Endothelial cell of umbilical vein (primary cell): Measurements from ENCODE around the gene APOC3. TPM values are rescaled to one million over a fixed set of nuclear protein-coding genes. Genes with fewer than 3 reads are reported as not detected.

Experiments used
- BruUV-seq: library from RNA; stranded (reverse); fragments of 400-500 nt; replicated peaks from 2 replicates; lab custom pipeline; 2021; lab: Mats Ljungman, UMichigan
- CTCF ChIA-PET: fragments of 300-600, 350-600 bp; sonication (Branson Sonifier 250); formaldehyde crosslinking; loops from one replicate; lab custom pipeline; 2021; ENCODE audit warnings: antibody characterized with exemption, inconsistent platforms; lab: Charles Lee
- POLR2A ChIA-PET: fragments of 300-600, 350-600 bp; sonication (Branson Sonifier 250); formaldehyde crosslinking; loops from one replicate; lab custom pipeline; 2021; ENCODE audit warnings: antibody characterized with exemption, inconsistent platforms; lab: Charles Lee
- DNase-seq: peaks from one replicate; pipeline ENCODE4 v3.0.0-alpha.2; 2011; ENCODE audit warnings: low read depth, low spot score
- FAIRE-seq: peaks from 2 replicates; lab custom pipeline; 2011; peaks lifted over from hg19 to GRCh38; lab: Jason Lieb, UNC
- H2AFZ ChIP-seq: 2 replicates; pipeline ENCODE4 v1.6.0; 2012; ENCODE audit warnings: low read depth, low read length, control low read depth, inconsistent platforms
- H3K27ac ChIP-seq: 2 replicates; pipeline ENCODE4 v1.5.1; 2011; ENCODE audit warnings: low read depth, mild to moderate bottlenecking, control low read depth, low read length, moderate library complexity; ENCODE audit not compliant: insufficient read depth
- H3K27me3 ChIP-seq, 2 experiments: 2 replicates each; pipeline versions ENCODE4 v1.6.0 to v1.6.1; 2011; ENCODE audit warnings: low read length in 2 of 2, mixed read lengths in 1 of 2; ENCODE audit not compliant: control insufficient read depth in 2 of 2, insufficient read depth in 2 of 2
- H3K36me3 ChIP-seq, 2 experiments: 2 replicates in 1 of 2; 3 replicates in 1 of 2; pipeline ENCODE4 v1.5.1; 2011; ENCODE audit warnings: low read length in 2 of 2, mild to moderate bottlenecking in 1 of 2, moderate library complexity in 1 of 2; ENCODE audit not compliant: control insufficient read depth in 2 of 2, insufficient read depth in 2 of 2; ENCODE audit errors: extremely low read depth in 1 of 2
- H3K4me1 ChIP-seq: 3 replicates; pipeline ENCODE4 v1.5.1; 2011; ENCODE audit warnings: mild to moderate bottlenecking, low read length; ENCODE audit not compliant: control insufficient read depth, insufficient read depth; ENCODE audit errors: extremely low read depth
- H3K4me2 ChIP-seq: 2 replicates; pipeline ENCODE4 v1.6.1; 2011; ENCODE audit warnings: low read length, control low read depth, mixed read lengths; ENCODE audit not compliant: insufficient read depth
- H3K4me3 ChIP-seq, 3 experiments: fragments of 200-600 bp in 1 of 3; sonication (generic), shearing (Covaris generic) in 1 of 3; replicated peaks in 1 of 3; 2 replicates each; pipeline ENCODE4 v1.5.1; 2011 to 2016; ENCODE audit warnings: control low read depth in 3 of 3, low read length in 3 of 3, mild to moderate bottlenecking in 2 of 3, inconsistent platforms in 1 of 3, low read depth in 1 of 3, moderate library complexity in 1 of 3; ENCODE audit not compliant: insufficient read depth in 1 of 3
- H3K79me2 ChIP-seq: 2 replicates; pipeline ENCODE4 v1.6.0; 2012; ENCODE audit warnings: low read length, inconsistent platforms; ENCODE audit not compliant: control insufficient read depth, insufficient read depth
- H3K9ac ChIP-seq: replicated peaks from 2 replicates; pipeline ENCODE3; 2011; ENCODE audit warnings: low read length, control low read depth; ENCODE audit not compliant: insufficient read depth; ENCODE audit errors: extremely low read depth
- H3K9me1 ChIP-seq: replicated peaks from 3 replicates; pipeline ENCODE4 v1.6.0; 2011; ENCODE audit warnings: mild to moderate bottlenecking, low read length; ENCODE audit not compliant: control insufficient read depth, insufficient read depth; ENCODE audit errors: extremely low read depth
- H3K9me3 ChIP-seq: replicated peaks from 2 replicates; pipeline ENCODE4 v1.5.1; 2012; ENCODE audit warnings: low read length, inconsistent platforms; ENCODE audit not compliant: control insufficient read depth, insufficient read depth
- H4K20me1 ChIP-seq: replicated peaks from 2 replicates; pipeline ENCODE3; 2011; ENCODE audit warnings: mild to moderate bottlenecking, low read length; ENCODE audit not compliant: control insufficient read depth, insufficient read depth; ENCODE audit errors: extremely low read depth
- EZH2 ChIP-seq: IDR thresholded peaks from 2 replicates; pipeline ENCODE4 v1.6.1; 2012; ENCODE audit warnings: borderline replicate concordance, low read depth, mild to moderate bottlenecking, moderate library complexity, low read length, inconsistent platforms; ENCODE audit not compliant: severe bottlenecking
- FOS ChIP-seq: IDR thresholded peaks from 2 replicates; pipeline ENCODE4 v1.6.1; 2011; ENCODE audit warnings: mild to moderate bottlenecking, low read length, moderate library complexity, borderline replicate concordance; ENCODE audit not compliant: insufficient read depth
- GATA2 ChIP-seq: IDR thresholded peaks from 2 replicates; pipeline ENCODE4 v1.7.0; 2011; ENCODE audit warnings: low read depth, mild to moderate bottlenecking, moderate library complexity, mixed read lengths, low read length; ENCODE audit not compliant: insufficient read length, insufficient read depth
- JUN ChIP-seq: IDR thresholded peaks from 2 replicates; pipeline ENCODE4 v1.6.1; 2011; ENCODE audit warnings: borderline replicate concordance, low read depth; ENCODE audit not compliant: insufficient read length, insufficient read depth
- MYC ChIP-seq: IDR thresholded peaks from one replicate; pipeline ENCODE4 v1.6.1; 2011; ENCODE audit warnings: mild to moderate bottlenecking, low read depth, low read length
- POLR2A ChIP-seq: IDR thresholded peaks from 2 replicates; pipeline ENCODE4 v1.6.1; 2012; ENCODE audit warnings: low read depth, mild to moderate bottlenecking, control low read depth, low read length
- POLR2AphosphoS5 ChIP-seq: IDR thresholded peaks from 2 replicates; pipeline ENCODE4 v1.6.1; 2012; ENCODE audit warnings: low read depth, mild to moderate bottlenecking, control low read depth, low read length, moderate library complexity; ENCODE audit not compliant: insufficient read depth
- dilution Hi-C: fragments of 300-500 bp; cut with MboI; formaldehyde crosslinking; loops from one replicate; pipeline ENCODE4 v1.15.0; 2019; ENCODE audit warnings: low sequenced_read_pairs; ENCODE audit not compliant: extremely low pct_ligation_motif_present
- intact Hi-C: fragments of 100-400 bp; cut with micrococcal nuclease; formaldehyde crosslinking; loops from one replicate; pipeline ENCODE4 v1.10.0; 2022
- polyA plus RNA-seq, 4 experiments: library from polyadenylated mRNA; depleted of rRNA in 3 of 4; stranded (reverse) in 3 of 4; unstranded in 1 of 4; fragments of >200 nt; gene quantifications; 2 replicates each; pipeline versions ENCODE4 v1.2.1 to v1.2.3, GENCODE V29; 2011 to 2012; ENCODE audit warnings: missing spikeins in 1 of 4
- total RNA-seq: library from RNA; stranded (reverse); gene quantifications from 2 replicates; pipeline ENCODE4 v1.2.3, GENCODE V29; 2021
- TF ChIP-seq, protein P1 (sequence below), 2 donors: IDR thresholded peaks; 1 replicate in 1 of 2; 2 replicates in 1 of 2; pipeline ENCODE4 v1.5.1; 2011; ENCODE audit warnings: low read length in 2 of 2, mild to moderate bottlenecking in 2 of 2, moderate library complexity in 2 of 2, control low read depth in 1 of 2, inconsistent platforms in 1 of 2, low read depth in 1 of 2; ENCODE audit not compliant: insufficient read depth in 1 of 2; ENCODE audit errors: extremely low read depth in 1 of 2
- TF ChIP-seq, protein P2 (sequence below): IDR thresholded peaks from 2 replicates; pipeline ENCODE4 v1.6.1; 2011; ENCODE audit not compliant: insufficient read depth, insufficient read length

APOC3 gene
- total and polyA plus RNA-seq, 2 donors (not counting 3 experiments of a cell fraction or from before 2014, with no cell fraction given) = not detected

DNA sequence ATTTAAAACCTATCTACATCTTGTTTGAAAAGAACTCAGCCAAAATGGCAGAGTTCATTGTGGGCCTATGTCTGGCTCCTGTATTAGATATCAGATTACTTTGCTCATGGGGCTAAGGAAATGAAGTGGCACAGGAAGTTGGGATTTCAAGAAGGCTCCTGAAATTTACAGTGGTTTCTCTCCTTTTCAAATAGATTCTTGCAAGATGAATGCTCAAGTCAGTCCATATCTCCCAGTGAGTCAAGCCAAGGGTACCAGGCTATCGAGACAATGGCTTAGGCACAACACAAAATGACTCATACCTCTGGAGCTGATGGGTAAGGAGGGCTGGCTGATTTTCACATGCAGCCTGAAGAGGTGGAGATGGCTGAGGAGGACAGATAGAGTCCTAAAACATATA lies 31.8 kb downstream of the APOC3 start:
- BruUV-seq = no TSS peak
- H3K4me2 ChIP-seq = peak overlapping the region; percentile 31
- peaks cover 2 to 19% of the 10 kb centered on the region in 2 experiments for H3K36me3 ChIP-seq
- TF ChIP-seq, protein P1, sequence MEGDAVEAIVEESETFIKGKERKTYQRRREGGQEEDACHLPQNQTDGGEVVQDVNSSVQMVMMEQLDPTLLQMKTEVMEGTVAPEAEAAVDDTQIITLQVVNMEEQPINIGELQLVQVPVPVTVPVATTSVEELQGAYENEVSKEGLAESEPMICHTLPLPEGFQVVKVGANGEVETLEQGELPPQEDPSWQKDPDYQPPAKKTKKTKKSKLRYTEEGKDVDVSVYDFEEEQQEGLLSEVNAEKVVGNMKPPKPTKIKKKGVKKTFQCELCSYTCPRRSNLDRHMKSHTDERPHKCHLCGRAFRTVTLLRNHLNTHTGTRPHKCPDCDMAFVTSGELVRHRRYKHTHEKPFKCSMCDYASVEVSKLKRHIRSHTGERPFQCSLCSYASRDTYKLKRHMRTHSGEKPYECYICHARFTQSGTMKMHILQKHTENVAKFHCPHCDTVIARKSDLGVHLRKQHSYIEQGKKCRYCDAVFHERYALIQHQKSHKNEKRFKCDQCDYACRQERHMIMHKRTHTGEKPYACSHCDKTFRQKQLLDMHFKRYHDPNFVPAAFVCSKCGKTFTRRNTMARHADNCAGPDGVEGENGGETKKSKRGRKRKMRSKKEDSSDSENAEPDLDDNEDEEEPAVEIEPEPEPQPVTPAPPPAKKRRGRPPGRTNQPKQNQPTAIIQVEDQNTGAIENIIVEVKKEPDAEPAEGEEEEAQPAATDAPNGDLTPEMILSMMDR (IDR thresholded peaks at IDR 0.05; ENCODE audit: extremely low read depth in 1 of 2, insufficient read depth in 1 of 2, low read depth in 1 of 2, low read length in 2 of 2) = no peak
- TF ChIP-seq FOS (peak; percentile 93), JUN (peak; percentile 55), GATA2 (peak; percentile 50)
- H3K4me1 ChIP-seq = peaks cover 10% of the 10 kb centered on the region
- no peaks in the 10 kb centered on the region for H3K9me3 ChIP-seq
- no peaks in the 10 kb centered on the region for H3K79me2 ChIP-seq
- dilution Hi-C loops = no loop called here
- POLR2A ChIA-PET = no interaction called here
- peak overlapping the region; percentile 12 for H3K27ac ChIP-seq
- CTCF ChIA-PET = interaction anchor here (1.0 to 1.2 kb wide), 4 partner anchors 19 to 70 kb away, joined by 3 to 4 read pairs (median 3); no protein-coding TSS in a partner anchor
- H2AFZ ChIP-seq = no peak overlapping the region
- no peaks in the 10 kb centered on the region for H3K9me1 ChIP-seq
- no peak overlapping the region for H3K9ac ChIP-seq
- FAIRE-seq (peak; percentile 93), DNase-seq (peak; percentile 44)
- no peaks in the 10 kb centered on the region for H4K20me1 ChIP-seq
- H3K27me3 ChIP-seq = no peaks in the 10 kb centered on the region
- no peak overlapping the region for H3K4me3 ChIP-seq
- intact Hi-C loops = no loop called here

DNA sequence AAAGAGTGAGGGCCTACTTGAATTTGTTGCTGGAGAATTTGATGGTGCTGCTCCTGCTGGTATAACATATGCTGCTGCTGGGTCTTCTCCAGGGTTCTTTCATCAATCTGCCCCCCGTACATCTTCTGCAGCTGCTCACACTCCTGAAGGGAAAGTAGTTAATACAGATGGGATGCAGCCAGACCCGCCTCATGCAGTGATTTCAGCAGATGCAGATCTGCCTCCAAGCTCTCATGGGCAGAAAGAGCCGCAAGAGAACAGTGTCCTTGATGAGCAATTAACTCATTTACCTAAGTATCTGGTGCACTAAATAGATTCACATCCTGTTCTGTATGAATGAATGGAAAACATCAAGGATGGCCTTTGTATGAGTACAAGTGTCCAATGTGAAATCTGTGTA lies 32.5 kb downstream of the APOC3 start:
- no TSS peak for BruUV-seq

More for the DNA sequence above, 32.5 kb downstream of the APOC3 start:
- Histone ChIP-seq H3K4me1 (peaks cover 10% of the 10 kb centered on the region), H3K27me3 (no peaks in the 10 kb centered on the region), H3K9me1 (no peaks in the 10 kb centered on the region), H3K4me2 (no peak overlapping the region), H3K36me3 (peaks cover 2 to 22% of the 10 kb centered on the region in 2 experiments), H4K20me1 (no peaks in the 10 kb centered on the region), H3K4me3 (no peak overlapping the region), H3K79me2 (no peaks in the 10 kb centered on the region), H2AFZ (no peak overlapping the region), H3K27ac (no peak overlapping the region), H3K9ac (no peak overlapping the region), H3K9me3 (no peaks in the 10 kb centered on the region)
- intact Hi-C loops (no loop called here), dilution Hi-C loops (no loop called here)
- FAIRE-seq = no peak
- POLR2A ChIA-PET = no interaction called here
- CTCF ChIA-PET = interaction anchor here (0.7 to 1.8 kb wide), 6 partner anchors 18 to 71 kb away, joined by 3 to 8 read pairs (median 4); no protein-coding TSS in a partner anchor
- no peak for TF ChIP-seq JUN
- no peak for TF ChIP-seq MYC
- TF ChIP-seq, protein P2, sequence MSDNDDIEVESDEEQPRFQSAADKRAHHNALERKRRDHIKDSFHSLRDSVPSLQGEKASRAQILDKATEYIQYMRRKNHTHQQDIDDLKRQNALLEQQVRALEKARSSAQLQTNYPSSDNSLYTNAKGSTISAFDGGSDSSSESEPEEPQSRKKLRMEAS = no peak
- no peak for TF ChIP-seq EZH2
- TF ChIP-seq GATA2 = no peak
- no peak for TF ChIP-seq POLR2A
- TF ChIP-seq FOS = no peak
- TF ChIP-seq, protein P1 (IDR thresholded peaks at IDR 0.05; ENCODE audit: extremely low read depth in 1 of 2, insufficient read depth in 1 of 2, low read depth in 1 of 2, low read length in 2 of 2) = no peak
- TF ChIP-seq POLR2AphosphoS5 = no peak
- DNase-seq = no peak
